ENCODE data around the gene ABHD17C. TPM values are rescaled to one million over a fixed set of nuclear protein-coding genes. Genes with fewer than 3 reads are reported as not detected.

ABHD17C gene
- total and polyA plus RNA-seq, 2 of the 8 experiments (the other 6 are each of a cell fraction or from before 2014, with no cell fraction given), result 20.2 to 29.8 TPM

DNA sequence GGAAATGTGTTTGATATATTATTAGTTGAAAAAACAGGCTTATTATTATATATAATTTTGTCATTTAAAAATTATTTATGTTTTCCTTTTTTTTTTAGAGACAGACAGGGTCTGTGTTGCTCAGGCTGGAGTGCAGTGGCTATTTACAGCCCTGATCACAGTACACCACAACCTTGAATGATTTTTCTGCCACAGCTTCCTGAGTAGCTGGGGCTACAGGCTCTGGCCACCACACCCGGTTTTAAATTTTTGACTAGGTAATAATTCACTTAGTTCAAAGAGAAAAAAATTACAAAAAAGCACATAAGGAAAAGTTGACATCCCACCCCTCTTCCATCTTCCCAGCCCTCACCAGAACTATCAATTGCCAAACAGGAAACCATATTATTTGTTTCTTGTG is 79.4 kb downstream of the ABHD17C start:
- POLR2A ChIA-PET (ENCODE audit: partially characterized antibody), result no interaction called here
- no peak for DNase-seq (ENCODE audit: low read depth in 1 of 2, low spot score in 2 of 2)
- no peaks in the 10 kb centered on the region for H3K79me2 ChIP-seq (ENCODE audit: control insufficient read depth in 1 of 2, insufficient read depth in 2 of 2, low read length in 2 of 2)

More for the DNA sequence above, 79.4 kb downstream of the ABHD17C start:
- no peak overlapping the region for H3K56ac ChIP-seq (replicated peaks; ENCODE audit: insufficient read length, low read depth, low read length)
- no peaks in the 10 kb centered on the region for H3K36me3 ChIP-seq (ENCODE audit: control insufficient read depth in 2 of 4, insufficient read depth in 4 of 4, low read length in 3 of 4)
- H3K4me2 ChIP-seq (ENCODE audit: insufficient read depth in 1 of 2, low read depth in 2 of 2, low read length in 2 of 2), result no peak overlapping the region
- no peak overlapping the region for H3K4ac ChIP-seq (replicated peaks; ENCODE audit: insufficient read length, low read depth, low read length)
- FAIRE-seq, result no peak
- H3K79me1 ChIP-seq (ENCODE audit: low read depth, low read length), result no peaks in the 10 kb centered on the region
- no peak overlapping the region for H2BK15ac ChIP-seq (ENCODE audit: low read length)
- H3K23ac ChIP-seq (ENCODE audit: insufficient read length), result no peak overlapping the region
- H2AFZ ChIP-seq (ENCODE audit: low read length), result no peak overlapping the region
- peaks cover 4% of the 10 kb centered on the region; the same call in 1 of the 2 replicates for H3K23me2 ChIP-seq (ENCODE audit: low read depth, low read length)
- H2BK5ac ChIP-seq (ENCODE audit: low read depth, low read length), result no peak overlapping the region
- H2AK5ac ChIP-seq (ENCODE audit: low read depth, low read length), result no peak overlapping the region
- H3K9me3 ChIP-seq (ENCODE audit: insufficient read depth in 2 of 2, low read depth in 1 of 2, low read length in 1 of 2), result no peaks in the 10 kb centered on the region
- TF ChIP-seq CREB1 (IDR thresholded peaks at IDR 0.05) (no peak), ZNF274 (IDR thresholded peaks at IDR 0.05; ENCODE audit: borderline replicate concordance, extremely low read depth, low read length) (no peak), KDM4A (IDR thresholded peaks at IDR 0.05; ENCODE audit: low read depth, low read length, severe bottlenecking) (no peak), EP300 (IDR thresholded peaks at IDR 0.05; ENCODE audit: borderline replicate concordance in 1 of 2, low read depth in 2 of 2, low read length in 2 of 2) (no peak), HDAC2 (IDR thresholded peaks at IDR 0.05; ENCODE audit: borderline replicate concordance in 1 of 2, low read depth in 2 of 2, low read length in 2 of 2) (no peak), TCF12 (IDR thresholded peaks at IDR 0.05; ENCODE audit: low read depth, low read length) (no peak), RNF2 (IDR thresholded peaks at IDR 0.05; ENCODE audit: borderline replicate concordance, low read depth, low read length, missing control alignments, poor library complexity, severe bottlenecking) (no peak)
- TF ChIP-seq, protein P1, sequence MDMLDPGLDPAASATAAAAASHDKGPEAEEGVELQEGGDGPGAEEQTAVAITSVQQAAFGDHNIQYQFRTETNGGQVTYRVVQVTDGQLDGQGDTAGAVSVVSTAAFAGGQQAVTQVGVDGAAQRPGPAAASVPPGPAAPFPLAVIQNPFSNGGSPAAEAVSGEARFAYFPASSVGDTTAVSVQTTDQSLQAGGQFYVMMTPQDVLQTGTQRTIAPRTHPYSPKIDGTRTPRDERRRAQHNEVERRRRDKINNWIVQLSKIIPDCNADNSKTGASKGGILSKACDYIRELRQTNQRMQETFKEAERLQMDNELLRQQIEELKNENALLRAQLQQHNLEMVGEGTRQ (IDR thresholded peaks at IDR 0.05; ENCODE audit: low read length), result no peak
- no peaks in the 10 kb centered on the region for H4K20me1 ChIP-seq (replicated peaks in 1 of 2; ENCODE audit: control insufficient read depth in 1 of 2, insufficient read depth in 2 of 2, low read length in 2 of 2)
- H4K91ac ChIP-seq (replicated peaks; ENCODE audit: insufficient read length, low read length), result no peak overlapping the region
- H3K9ac ChIP-seq (replicated peaks in 1 of 4; ENCODE audit: extremely low read depth in 1 of 4, low read depth in 3 of 4, low read length in 3 of 4), result no peak overlapping the region
- H4K8ac ChIP-seq (ENCODE audit: extremely low read depth, insufficient read depth, low read length), result no peak overlapping the region
- no peak overlapping the region for H4K5ac ChIP-seq (ENCODE audit: insufficient read length, low read depth, low read length)
- 92% methylated on average over 1 of the region's 1 CpG; no CpG with 5 or more reads in 1 of the 2 experiments for WGBS, 2 experiments (ENCODE audit: extremely low coverage in 1 of 2, insufficient coverage in 1 of 2, insufficient read length in 1 of 2, insufficient replicate concordance in 2 of 2, low coverage in 1 of 2, low lambda C conversion rate in 2 of 2, missing lambda C conversion rate in 1 of 2)
- no peak overlapping the region for H3K4me3 ChIP-seq (ENCODE audit: extremely low read depth in 1 of 4, insufficient read depth in 2 of 4, low read depth in 3 of 4, low read length in 4 of 4)
- H2BK20ac ChIP-seq (ENCODE audit: low read length), result no peak overlapping the region
- no peak overlapping the region for H2BK12ac ChIP-seq (ENCODE audit: low read depth, low read length)
- H3K14ac ChIP-seq (ENCODE audit: insufficient read length), result no peak overlapping the region
- CTCF ChIA-PET (ENCODE audit: partially characterized antibody), result interaction anchor here (0.7 to 8.3 kb wide), 7 partner anchors 19 to 354 kb away, joined by 3 to 133 read pairs (median 29); no protein-coding TSS in a partner anchor
- no peak overlapping the region for H3K18ac ChIP-seq (ENCODE audit: extremely low read depth, low read length)
- H2BK120ac ChIP-seq (replicated peaks; ENCODE audit: low read depth, low read length), result no peak overlapping the region
- H3K27ac ChIP-seq (ENCODE audit: low read depth, low read length), result no peak overlapping the region
- H3K4me1 ChIP-seq (replicated peaks in 1 of 4; ENCODE audit: control insufficient read depth in 3 of 4, insufficient read depth in 4 of 4, low read length in 3 of 4), result peaks cover 0 to 3% (median under 1%) of the 10 kb centered on the region in 4 experiments; a peak in 5 of 7 replicates
- peaks cover 3 to 20% (median 18%) of the 10 kb centered on the region in 4 experiments for H3K27me3 ChIP-seq (replicated peaks in 1 of 4; ENCODE audit: control insufficient read depth in 3 of 4, extremely low read depth in 1 of 4, insufficient read depth in 3 of 4, low read length in 3 of 4)

Measured in H1 (cell line).